Coronary artery (tissue), 2 donors: ENCODE data around the gene DLEC1.
"Not testable (repeated sequence)": the region's sequence is repeated elsewhere in the genome, so short reads cannot be mapped to it uniquely, and the experiment has no call there.

Experiments used
- DNase-seq: peaks from one replicate; pipeline ENCODE4 v3.0.0-alpha.2; 2017; ENCODE audit warnings: low spot score
- H3K27ac ChIP-seq, 2 donors: fragments of 200-600 bp; sonication (generic); one replicate each; pipeline ENCODE4 v1.5.1; 2016 to 2019
- H3K4me3 ChIP-seq: fragments of 200-600 bp; sonication (generic); 2 replicates; pipeline ENCODE4 v1.5.1; 2016; ENCODE audit warnings: mild to moderate bottlenecking, moderate library complexity
- TF ChIP-seq, protein P1 (sequence below): fragments of 200-600 bp; sonication (generic); IDR thresholded peaks from one replicate; pipeline ENCODE4 v1.5.1; 2019; ENCODE audit warnings: antibody characterized with exemption

Gene DLEC1

DNA sequence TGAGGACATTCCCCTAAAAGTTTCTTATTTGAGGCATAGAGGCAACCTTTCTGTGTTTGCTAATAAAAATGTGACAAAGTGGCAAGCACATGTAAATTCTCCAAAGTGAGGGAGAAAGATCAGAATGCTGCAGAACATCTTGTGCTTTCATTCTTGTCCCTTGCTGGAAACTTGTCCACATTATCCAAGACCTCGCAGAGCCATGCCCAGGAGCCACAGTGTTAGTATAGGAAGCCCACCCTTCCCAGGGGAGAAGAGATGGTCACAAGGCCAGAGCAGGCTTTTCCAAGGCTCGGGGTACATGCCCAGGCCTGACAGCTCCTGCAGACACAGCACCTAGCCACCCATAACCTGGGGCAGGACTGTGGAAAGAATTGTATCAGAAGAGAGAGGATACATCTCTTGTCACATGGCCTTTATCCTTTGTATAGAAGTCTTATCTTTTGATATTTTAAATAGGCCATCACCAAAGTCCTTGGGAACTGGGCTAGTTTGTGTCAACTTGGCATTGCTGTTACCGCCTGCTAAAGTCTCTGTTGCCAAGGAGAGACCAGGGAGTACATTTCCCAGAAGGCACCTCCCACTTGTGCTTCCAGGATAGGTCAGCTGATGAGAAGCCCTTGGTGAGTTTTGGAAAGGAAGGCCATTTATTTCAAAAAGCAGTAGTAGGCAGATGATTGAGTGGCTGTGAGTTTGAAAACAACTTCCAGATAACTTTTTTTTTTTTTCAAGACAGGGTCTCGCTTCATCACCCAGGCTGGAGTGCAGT lies 10.5 kb downstream of the DLEC1 start:
- TF ChIP-seq, protein P1, sequence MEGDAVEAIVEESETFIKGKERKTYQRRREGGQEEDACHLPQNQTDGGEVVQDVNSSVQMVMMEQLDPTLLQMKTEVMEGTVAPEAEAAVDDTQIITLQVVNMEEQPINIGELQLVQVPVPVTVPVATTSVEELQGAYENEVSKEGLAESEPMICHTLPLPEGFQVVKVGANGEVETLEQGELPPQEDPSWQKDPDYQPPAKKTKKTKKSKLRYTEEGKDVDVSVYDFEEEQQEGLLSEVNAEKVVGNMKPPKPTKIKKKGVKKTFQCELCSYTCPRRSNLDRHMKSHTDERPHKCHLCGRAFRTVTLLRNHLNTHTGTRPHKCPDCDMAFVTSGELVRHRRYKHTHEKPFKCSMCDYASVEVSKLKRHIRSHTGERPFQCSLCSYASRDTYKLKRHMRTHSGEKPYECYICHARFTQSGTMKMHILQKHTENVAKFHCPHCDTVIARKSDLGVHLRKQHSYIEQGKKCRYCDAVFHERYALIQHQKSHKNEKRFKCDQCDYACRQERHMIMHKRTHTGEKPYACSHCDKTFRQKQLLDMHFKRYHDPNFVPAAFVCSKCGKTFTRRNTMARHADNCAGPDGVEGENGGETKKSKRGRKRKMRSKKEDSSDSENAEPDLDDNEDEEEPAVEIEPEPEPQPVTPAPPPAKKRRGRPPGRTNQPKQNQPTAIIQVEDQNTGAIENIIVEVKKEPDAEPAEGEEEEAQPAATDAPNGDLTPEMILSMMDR, result no peak
- Histone ChIP-seq H3K27ac (no peak overlapping the region), H3K4me3 (no peak overlapping the region)
- no peak for DNase-seq

DNA sequence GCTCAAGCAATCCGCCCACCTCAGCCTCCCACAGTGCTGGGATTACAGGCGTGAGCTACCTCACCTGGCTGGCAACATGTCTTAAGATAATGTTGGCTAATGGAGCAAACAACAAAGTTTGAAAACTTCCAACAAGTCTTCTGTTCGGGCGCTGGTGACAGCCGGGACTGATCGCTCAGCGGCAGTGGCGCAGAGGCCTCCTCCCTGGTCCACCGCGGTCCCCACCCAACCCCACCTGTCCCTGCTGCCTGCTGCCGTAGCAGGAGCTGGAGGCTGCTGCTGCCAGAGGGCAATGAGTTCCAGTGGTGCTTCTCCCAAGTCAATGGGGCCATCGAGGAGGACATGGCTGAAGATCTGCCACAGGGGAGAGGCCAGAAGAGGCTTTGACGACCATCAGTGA lies 12.1 kb downstream of the DLEC1 start:
- Histone ChIP-seq H3K27ac (no peak overlapping the region), H3K4me3 (no peak overlapping the region)
- no peak for DNase-seq
- TF ChIP-seq, protein P1, result no peak

DNA sequence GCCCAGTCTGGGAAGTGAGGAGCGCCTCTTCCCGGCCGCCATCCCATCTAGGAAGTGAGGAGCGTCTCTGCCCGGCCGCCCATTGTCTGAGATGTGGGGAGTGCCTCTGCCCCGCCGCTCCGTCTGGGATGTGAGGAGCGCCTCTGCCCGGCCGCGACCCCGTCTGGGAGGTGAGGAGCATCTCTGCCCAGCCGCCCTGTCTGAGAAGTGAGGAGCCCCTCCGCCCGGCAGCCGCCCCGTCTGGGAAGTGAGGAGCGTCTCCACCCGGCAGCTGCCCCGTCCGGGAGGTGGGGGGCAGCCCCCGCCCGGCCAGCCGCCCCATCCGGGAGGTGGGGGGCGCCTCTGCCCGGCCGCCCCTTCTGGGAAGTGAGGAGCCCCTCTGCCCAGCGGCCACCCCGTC lies 14.3 kb downstream of the DLEC1 start:
- H3K4me3 ChIP-seq, DNase-seq, H3K27ac ChIP-seq: not testable (repeated sequence)

DNA sequence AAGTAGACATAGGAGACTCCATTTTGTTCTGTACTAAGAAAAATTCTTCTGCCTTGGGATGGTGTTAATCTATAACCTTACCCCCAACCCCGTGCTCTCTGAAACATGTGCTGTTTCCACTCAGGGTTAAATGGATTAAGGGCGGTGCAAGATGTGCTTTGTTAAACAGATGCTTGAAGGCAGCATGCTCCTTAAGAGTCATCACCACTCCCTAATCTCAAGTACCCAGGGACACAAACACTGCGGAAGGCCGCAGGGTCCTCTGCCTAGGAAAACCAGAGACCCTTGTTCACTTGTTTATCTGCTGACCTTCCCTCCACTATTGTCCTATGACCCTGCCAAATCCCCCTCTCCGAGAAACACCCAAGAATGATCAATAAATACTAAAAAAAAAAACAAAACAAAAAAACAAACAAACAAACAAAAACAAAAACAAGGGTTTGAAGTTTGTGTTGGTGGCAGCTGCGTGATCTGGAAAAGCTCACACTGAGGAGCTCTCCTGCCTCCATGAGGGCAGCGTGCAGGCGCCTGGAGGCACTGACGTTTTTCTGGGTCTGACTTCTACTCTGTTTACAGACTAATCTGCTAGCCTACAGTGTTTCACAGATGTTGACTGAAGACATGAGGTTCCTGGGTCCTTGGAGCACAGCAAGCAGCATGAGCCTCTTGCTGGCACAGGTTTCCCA lies 14.9 kb downstream of the DLEC1 start:
- H3K27ac ChIP-seq, result not testable (repeated sequence)

DNA sequence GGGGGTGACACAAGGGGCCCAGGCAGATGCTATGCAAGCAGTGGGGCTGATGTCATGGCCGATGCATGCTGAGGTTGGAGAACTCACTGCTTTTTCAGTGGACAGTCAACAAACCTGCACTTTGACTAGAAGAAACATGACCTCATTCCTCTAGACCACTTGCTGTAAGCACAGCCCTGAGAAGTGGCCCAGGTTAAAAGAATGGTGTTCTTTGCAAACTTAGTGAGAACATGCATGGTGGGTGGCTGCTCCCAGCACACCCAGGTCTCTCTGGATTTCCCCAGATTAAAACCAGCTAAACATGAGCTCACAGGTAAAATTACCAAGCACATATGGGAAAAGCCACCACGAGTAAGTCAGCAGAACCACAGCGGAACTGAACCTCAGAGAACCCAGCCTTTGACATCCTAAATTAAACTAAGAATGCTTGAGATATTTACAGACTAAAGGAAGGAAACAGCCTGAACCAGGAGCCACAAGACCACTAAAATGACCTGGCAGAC lies 15.5 kb downstream of the DLEC1 start:
- Histone ChIP-seq H3K27ac (no peak overlapping the region), H3K4me3 (no peak overlapping the region)
- TF ChIP-seq, protein P1, result no peak
- DNase-seq, result no peak

More for the DNA sequence above, 14.9 kb downstream of the DLEC1 start:
- H3K4me3 ChIP-seq, DNase-seq: not testable (repeated sequence)

DNA sequence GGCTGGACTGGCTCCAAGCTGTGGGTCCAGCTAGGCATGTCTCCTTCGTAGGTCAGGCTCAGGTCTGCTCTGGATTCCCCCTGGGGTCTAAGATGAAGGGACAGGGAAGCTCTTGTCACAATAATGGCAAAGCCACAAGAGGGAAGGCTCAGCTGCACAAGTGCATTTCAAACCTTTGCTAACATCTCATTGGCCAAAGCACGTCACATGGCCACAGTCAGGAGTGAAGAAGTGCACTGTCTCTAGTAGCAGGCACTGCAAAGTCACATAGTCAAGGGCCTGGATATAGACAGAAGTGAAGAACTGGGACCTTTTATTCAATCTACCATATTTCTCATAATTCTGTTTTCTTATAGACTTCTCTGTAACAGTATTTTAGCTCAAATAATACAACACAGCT lies 20.1 kb downstream of the DLEC1 start:
- DNase-seq, result no peak
- Histone ChIP-seq H3K4me3 (no peak overlapping the region), H3K27ac (no peak overlapping the region)
- TF ChIP-seq, protein P1, result no peak

DNA sequence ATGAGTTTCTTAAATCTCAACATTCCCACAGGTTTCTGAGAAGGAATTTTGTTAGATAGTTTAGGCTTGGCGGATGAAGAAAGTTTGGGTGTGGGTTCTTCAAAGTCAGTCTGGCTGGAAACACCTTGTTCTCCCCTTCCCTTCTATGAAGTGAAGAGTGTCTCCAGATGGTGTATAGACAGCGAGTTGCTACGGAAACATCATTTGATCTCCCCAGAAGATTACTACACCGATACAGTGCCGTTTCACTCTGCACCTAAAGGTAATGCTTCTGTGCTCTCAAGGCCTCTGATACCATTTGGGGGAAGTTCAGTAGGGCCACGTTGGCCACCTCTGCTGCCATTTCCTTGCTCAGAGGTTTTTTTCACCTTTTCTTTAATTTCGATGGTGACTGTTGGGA lies 20.6 kb downstream of the DLEC1 start:
- DNase-seq, result no peak
- Histone ChIP-seq H3K4me3 (no peak overlapping the region), H3K27ac (no peak overlapping the region)
- TF ChIP-seq, protein P1, result no peak

DNA sequence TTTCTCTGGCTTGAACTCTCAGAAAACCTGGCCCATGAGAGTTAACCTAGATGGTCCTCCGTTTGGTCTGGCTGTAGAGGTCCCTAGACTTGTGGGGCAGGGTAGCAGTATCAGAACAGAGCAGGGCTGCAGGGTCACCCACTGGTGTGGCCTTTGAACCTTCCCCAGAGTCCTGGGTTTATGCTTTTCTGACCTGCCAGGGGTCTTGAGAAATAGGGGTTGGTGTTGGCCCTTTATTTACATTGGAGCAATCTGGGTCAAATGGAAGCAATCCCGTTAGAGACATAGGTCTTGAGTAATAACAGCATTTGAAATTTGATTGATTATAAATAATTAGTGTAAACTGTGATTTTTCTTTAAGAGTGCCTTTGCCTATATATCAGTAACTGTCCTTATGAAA lies 23.8 kb downstream of the DLEC1 start:
- H3K27ac ChIP-seq, result no peak overlapping the region
- TF ChIP-seq, protein P1, result no peak
- DNase-seq, result no peak

DNA sequence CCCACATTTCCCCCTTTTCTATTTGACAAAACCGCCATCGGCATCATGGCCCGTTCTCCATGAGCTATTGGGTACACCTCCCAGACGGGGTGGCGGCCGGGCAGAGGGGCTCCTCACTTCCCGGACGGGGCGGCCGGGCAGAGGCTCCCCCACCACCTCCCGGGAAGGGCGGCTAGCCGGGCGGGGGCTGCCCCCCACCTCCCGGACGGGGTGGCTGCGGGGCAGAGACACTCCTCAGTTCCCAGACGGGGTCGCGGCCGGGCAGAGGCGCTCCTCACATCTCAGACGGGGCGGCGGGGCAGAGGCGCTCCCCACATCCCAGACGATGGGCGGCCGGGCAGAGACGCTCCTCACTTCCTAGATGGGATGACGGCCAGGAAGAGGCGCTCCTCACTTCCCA lies 25.4 kb downstream of the DLEC1 start:
- H3K27ac ChIP-seq, DNase-seq, H3K4me3 ChIP-seq: not testable (repeated sequence)

More for the DNA sequence above, 23.8 kb downstream of the DLEC1 start:
- H3K4me3 ChIP-seq, result no peak overlapping the region
